Right kidney (tissue), 1 donor: Measurements from ENCODE around the gene LBP.
"Not testable (repeated sequence)": the region's sequence is repeated elsewhere in the genome, so short reads cannot be mapped to it uniquely, and the experiment has no call there.

Experiments
- DNase-seq: peaks from one replicate; pipeline ENCODE4 v3.0.0-alpha.2; 2016

The LBP gene

GRCh38 chr20:38349856-38350255, 3.6 kb downstream of the LBP start:
- DNase-seq = no peak

GRCh38 chr20:38350879-38351775, 4.8 kb downstream of the LBP start:
- no peak for DNase-seq

GRCh38 chr20:38353316-38353715, 7.0 kb downstream of the LBP start:
- DNase-seq = no peak

GRCh38 chr20:38354227-38354626, 7.9 kb downstream of the LBP start:
- no peak for DNase-seq

- peak; percentile 4 for DNase-seq
Measured at GRCh38 chr20:38355161-38356012, 9.1 kb downstream of the LBP start.

- DNase-seq = no peak
Measured at GRCh38 chr20:38357653-38358207, 11.4 kb downstream of the LBP start.

GRCh38 chr20:38358556-38358955, 12.3 kb downstream of the LBP start:
- DNase-seq = no peak

- DNase-seq = no peak
Measured at GRCh38 chr20:38363004-38363747, 16.9 kb downstream of the LBP start.

- DNase-seq = no peak
Measured at GRCh38 chr20:38369389-38369788, 23.1 kb downstream of the LBP start.

GRCh38 chr20:38372806-38373205, 26.5 kb downstream of the LBP start:
- no peak for DNase-seq

GRCh38 chr20:38373231-38373867, 27.1 kb downstream of the LBP start:
- DNase-seq = no peak

GRCh38 chr20:38373898-38374297, 27.6 kb downstream of the LBP start:
- DNase-seq = no peak

- no peak for DNase-seq
Measured at GRCh38 chr20:38377039-38377685, 30.9 kb downstream of the LBP start.

GRCh38 chr20:38377838-38378237, 31.6 kb downstream of the LBP start:
- DNase-seq = not testable (repeated sequence)

GRCh38 chr20:38383147-38383546, 36.9 kb downstream of the LBP start:
- no peak for DNase-seq

GRCh38 chr20:38386004-38386403, 39.7 kb downstream of the LBP start:
- no peak for DNase-seq

GRCh38 chr20:38386851-38387250, 40.6 kb downstream of the LBP start:
- no peak for DNase-seq

GRCh38 chr20:38387953-38388352, 41.7 kb downstream of the LBP start:
- DNase-seq = no peak

- DNase-seq = no peak
Measured at GRCh38 chr20:38392356-38392755, 46.1 kb downstream of the LBP start.

- DNase-seq = no peak
Measured at GRCh38 chr20:38393259-38393658, 47.0 kb downstream of the LBP start.

GRCh38 chr20:38395165-38395564, 48.9 kb downstream of the LBP start:
- no peak for DNase-seq
